ENCODE data around the gene STOML1.

The STOML1 gene

DNA sequence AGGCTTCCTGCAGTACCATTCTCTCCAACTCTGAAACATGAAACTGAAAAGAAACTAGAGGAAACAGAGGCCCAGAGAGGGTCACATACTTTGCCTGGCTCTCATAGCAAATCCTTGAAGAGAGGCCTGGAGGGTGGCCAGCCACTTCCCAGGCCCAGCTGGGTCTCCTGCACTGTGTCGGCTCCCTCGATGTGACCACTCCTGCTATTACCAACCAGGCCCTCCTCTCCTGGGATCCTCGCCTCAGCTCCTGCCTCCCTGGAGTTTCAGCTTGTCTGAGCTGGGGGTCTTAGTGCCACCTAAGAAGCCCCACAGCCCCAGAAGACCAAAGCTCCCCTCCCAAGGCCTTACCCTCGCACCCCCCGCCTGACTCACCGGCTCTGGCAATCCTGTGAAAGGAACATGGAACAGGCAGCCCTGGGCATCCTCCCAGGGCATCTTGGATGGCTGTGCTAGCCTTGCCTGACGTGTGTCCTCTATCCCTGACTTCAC, 61.3 kb downstream of the STOML1 start:
- TF ChIP-seq, protein P1, sequence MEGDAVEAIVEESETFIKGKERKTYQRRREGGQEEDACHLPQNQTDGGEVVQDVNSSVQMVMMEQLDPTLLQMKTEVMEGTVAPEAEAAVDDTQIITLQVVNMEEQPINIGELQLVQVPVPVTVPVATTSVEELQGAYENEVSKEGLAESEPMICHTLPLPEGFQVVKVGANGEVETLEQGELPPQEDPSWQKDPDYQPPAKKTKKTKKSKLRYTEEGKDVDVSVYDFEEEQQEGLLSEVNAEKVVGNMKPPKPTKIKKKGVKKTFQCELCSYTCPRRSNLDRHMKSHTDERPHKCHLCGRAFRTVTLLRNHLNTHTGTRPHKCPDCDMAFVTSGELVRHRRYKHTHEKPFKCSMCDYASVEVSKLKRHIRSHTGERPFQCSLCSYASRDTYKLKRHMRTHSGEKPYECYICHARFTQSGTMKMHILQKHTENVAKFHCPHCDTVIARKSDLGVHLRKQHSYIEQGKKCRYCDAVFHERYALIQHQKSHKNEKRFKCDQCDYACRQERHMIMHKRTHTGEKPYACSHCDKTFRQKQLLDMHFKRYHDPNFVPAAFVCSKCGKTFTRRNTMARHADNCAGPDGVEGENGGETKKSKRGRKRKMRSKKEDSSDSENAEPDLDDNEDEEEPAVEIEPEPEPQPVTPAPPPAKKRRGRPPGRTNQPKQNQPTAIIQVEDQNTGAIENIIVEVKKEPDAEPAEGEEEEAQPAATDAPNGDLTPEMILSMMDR (conservative IDR thresholded peaks at IDR 0.05; ENCODE audit: low read depth, low read length), result no peak
- no peak overlapping the region for H3K4me3 ChIP-seq (ENCODE audit: low read length)
- DNase-seq (ENCODE audit: low read depth), result no peak

DNA sequence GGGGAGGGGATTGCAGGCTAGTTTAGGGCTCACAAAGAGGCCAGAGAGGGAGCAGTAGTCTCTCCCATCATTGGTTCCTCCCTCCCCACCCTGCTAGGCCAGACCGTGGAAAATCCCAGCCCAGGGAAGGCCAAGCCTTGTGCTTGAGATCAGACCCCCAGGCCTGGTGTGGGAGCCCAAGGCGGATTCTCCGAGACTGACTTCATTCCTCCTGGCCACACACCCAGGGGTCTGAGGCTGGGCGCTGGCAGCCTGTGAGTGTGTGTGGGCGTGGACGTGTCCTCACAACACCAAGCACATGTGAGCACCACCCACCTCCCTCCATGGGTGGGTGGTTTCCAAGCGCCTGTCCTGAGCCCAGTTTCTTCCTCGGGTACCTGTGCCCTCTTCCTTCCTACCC, 61.7 kb downstream of the STOML1 start:
- TF ChIP-seq, protein P1 (conservative IDR thresholded peaks at IDR 0.05; ENCODE audit: low read depth, low read length), result no peak
- DNase-seq (ENCODE audit: low read depth), result no peak
- peak overlapping the region; percentile 12 for H3K4me3 ChIP-seq (ENCODE audit: low read length)

DNA sequence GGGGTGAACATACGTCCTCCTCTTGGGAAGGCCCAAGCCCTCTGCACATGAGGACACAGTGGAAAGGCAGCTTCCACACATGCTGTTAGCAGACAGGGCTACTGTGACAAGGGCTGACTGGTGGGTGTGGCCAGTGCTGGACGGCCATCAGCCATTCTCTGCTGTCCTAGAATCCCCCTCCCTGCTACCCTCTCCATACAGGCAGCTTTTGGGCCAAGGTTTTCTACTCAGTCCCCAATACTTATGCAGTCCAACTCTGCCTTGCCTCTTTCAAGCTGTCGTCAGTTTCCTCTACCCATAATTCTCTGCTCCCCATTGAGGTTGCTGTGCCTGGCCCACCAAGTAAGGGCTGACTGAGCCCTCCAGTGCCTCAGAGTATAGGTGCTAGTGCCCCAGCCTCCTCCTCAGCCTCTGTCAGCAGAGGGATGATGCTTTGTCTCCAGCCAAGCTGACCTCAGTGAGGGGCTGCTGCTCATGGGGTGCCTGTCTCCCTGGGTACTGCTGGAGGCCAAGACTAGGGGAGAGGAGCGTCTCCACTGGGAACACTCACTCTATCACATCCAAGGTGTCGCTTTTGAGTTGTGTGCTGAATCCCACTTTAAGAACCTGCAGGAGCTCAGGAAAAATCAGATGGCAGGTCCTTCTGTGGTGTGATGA, 63.0 kb downstream of the STOML1 start:
- TF ChIP-seq, protein P1 (conservative IDR thresholded peaks at IDR 0.05; ENCODE audit: low read depth, low read length), result no peak
- peak overlapping the region; percentile 83 for H3K4me3 ChIP-seq (ENCODE audit: low read length)
- DNase-seq (ENCODE audit: low read depth), result no peak

All from retinal pigment epithelial cell (primary cell).